ENCODE measurements around the gene BATF.
"Not testable (repeated sequence)": the region's sequence is repeated elsewhere in the genome, so short reads cannot be mapped to it uniquely, and the experiment has no call there.

Gene BATF, protein sequence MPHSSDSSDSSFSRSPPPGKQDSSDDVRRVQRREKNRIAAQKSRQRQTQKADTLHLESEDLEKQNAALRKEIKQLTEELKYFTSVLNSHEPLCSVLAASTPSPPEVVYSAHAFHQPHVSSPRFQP

GRCh38 chr14:75522224-75522982 lies at the start of gene BATF:
Gene BATF (plus strand): TSS chr14:75522469. CDS start chr14:75522683, 214 bp downstream.
- DNase-seq = no peak

DNA sequence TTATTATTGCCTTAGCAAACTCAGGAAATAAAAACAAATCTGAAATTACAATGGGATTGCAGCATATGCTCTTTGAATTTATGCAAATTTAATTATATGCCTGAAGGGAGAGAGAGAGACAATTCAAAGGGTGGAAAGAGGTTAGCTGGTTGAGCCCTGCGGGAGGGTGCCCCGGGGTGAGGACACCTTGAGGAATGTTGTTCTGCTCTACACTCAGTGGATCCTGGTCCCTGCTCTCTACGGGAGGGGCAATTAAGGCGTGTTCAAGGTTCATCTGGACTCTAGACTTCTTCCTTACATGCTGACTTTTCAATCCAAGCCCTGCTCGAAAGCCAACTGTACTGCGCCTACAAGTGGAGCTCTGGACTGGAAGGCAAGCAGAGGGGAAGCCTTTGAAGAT lies 48.1 kb upstream of the BATF start:
- DNase-seq = not testable (repeated sequence)

DNA sequence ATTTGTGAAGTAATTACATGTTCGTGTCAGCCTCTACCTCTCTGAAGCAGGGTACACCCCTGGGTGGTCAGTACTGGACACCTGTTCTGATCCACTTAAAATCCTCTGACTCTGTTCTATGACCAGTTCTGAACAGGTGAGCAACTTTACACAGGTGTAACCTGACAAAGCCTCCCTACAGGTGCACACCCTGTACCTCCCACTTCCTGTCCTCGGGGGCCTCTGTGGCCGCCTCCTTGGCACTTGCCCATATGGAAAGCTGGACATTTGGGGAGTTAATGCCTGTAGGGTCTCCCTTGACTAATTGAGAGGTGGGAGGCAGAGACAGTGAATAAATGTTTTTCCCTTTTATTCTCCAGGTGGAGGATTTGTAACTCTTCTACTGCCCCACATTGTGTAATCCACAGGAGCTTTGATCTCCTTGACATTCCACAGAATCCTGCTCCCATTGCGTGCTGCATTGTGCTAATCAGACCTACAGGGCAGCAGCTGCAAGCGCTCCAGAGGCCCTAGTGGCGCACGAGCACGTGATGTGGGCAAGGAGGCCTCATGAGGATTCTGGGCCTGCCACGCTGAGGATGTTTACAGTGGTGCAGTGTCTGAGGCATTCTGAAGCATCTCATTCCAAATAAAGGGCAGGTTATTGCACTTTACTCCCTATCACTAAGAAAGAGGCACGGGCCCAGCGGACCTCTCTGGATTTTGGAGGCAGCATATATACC lies 45.8 kb upstream of the BATF start:
- peak; percentile 17 for DNase-seq

- DNase-seq = no peak
These were observed 44.4 kb upstream of the BATF start for GRCh38 chr14:75477881-75478280.

DNA sequence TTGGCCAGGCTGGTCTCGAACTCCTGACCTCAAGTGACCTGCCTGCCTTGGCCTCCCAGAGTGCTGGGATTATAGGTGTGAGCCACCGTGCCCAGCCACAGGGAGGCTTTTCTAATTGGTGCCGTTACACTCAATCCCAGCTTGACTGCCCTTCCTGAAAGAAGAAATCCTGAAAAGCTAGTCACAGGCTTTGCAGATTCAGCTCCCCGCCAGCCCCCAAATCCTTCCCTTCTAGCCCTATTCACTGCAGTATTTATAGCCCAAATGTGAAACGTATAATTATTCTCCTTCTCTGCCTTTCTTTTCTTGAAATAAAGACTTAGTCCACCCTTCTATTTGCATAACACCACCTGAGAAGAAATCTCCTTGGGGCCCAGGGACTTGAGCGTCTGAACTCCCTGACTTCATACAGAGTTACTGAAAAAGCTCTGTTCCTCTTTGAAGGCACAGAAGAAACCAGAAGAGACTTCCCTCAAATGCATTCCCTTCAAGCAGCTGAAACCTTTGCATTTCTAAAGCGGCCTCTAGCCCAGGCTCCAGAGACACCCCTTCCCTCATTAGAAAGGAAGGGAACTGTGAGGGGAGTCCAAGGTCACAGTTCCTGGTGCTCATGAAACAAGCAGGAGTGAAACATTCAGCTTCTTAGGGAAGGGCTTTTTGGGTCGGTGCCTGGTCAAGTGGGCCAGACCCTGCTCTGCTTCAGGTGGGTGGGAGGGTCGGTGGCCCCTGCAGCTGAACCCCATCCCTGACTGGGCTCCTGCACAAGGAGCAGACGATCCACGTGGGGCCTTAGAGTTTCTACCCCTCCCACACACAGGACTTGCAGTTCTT lies 42.3 kb upstream of the BATF start:
- DNase-seq = no peak

DNA sequence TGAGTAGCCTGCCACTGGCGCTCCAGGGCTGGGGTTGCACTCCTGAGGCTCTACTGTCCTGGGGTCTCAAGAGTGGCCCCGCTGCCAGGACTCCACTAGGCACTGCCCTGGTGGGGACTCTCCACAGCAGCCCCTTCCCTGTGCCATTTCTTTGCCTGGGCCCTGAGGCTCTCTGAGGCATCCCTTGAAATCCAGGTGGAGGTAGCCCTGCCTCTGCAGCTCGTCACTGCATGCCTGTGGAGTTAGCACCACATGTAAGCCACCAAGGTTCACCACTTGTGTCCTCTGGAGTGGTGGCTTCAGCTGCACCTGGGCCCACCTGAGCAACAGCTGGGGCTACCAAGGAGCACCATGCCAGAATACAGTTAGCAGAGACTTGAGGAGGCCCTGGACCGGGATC lies 39.9 kb upstream of the BATF start:
- no peak for DNase-seq

DNA sequence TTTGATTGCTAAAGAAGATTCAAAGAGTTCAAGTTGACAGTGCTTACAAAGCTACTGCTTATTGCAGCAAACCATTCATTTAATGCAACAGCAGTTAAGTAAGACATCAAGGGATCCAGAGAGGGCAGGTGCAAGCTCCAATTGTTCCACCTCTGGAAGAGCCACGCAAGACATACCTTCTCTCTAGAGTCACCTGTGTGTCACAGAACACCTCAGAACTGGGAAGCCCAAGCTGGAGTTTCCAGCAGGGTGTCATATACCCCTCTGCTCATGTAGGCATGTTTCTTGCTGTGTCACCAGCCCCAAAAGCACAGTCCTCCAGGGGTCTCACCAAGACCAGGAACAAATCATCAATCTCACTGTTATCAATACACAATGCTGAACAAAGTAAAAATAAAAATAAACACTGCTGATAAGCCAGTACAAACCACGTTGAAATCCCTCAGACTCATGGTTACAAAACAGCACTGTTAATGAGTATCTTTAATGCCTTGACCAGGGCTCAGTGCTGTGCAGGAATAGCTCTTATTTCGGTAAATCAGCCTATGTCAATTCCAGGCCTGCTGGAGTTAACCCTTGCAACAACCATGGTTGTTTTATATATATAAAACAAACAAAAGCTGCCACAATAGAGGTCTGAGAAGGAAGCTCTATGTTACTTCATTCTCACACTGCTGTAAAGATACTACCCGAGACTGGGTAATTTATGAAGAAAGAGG lies 37.4 kb upstream of the BATF start:
- DNase-seq = no peak

- DNase-seq = no peak
These were observed 36.0 kb upstream of the BATF start for GRCh38 chr14:75486318-75486717.

GRCh38 chr14:75487155-75487671 lies 35.1 kb upstream of the BATF start:
- DNase-seq = no peak

GRCh38 chr14:75489480-75489837 lies 32.8 kb upstream of the BATF start:
- DNase-seq = no peak

DNA sequence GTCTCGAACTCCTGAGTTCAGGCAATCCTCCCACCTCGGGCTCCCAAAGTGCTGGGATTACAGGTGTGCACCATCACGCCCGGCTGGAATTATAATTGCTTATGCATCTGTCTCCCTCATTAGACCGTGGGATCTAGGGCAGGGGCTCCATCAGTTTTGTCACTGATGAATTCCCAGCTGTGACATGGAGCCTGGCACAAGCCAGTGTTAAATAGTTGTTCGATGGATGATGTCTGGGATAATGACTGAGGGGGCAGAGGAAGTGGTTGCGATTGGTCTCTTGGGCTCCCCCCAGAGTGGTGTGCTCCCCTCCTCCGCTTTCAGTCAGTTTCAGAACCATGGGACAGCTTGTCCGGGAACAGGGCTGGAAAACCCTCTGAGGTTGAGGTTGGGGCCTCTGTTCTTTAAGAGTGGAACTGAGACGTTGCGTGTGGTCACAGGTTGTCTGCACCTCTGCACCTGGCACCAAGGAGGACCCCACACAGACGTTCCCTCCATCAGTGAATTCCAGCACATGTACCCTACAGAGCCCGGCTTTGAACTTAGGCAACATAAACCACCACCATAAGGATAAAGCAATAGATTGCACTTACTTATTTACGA lies 30.8 kb upstream of the BATF start:
- DNase-seq = no peak

DNA sequence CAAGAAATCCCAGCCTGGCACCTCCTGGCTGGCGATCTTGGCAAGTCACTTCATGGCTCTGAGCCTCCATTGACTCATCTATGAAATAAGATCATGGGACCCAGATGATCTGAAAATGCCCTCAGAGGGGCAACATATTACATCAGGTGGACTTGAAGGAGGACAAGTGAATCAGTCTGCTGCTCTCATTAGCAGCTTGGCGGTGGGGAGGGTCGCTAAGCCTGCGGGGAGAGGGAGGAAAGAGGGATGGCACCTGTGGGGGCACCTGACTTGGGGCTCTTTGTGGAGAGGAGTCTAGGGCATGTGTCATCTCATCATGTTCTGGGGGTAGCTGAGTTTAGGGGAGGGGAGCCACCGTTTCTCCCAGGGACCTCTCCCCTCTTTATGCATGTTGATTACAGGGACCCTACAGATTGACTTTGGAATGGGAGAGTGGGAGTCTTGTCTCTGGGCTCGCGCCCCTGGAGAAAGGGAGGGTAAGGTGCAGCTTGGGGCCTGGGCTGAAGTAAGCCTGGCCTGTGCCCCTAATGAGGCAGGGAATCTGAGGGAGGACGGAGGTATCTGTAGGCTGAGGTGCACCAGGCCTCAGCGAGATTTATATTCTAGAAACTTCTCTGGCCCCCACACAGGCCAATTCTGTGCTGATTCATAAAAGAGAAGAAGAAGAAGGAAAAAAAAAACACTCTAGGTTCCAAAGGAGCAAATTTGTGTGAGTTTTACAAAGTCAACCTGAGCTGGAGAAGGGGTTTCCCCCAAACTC lies 29.3 kb upstream of the BATF start:
- DNase-seq = no peak

- no peak for DNase-seq
These were observed 28.6 kb upstream of the BATF start for GRCh38 chr14:75493592-75494087.

- DNase-seq = no peak
These were observed 27.4 kb upstream of the BATF start for GRCh38 chr14:75494896-75495295.

- no peak for DNase-seq
These were observed 26.9 kb upstream of the BATF start for GRCh38 chr14:75495399-75495798.

DNA sequence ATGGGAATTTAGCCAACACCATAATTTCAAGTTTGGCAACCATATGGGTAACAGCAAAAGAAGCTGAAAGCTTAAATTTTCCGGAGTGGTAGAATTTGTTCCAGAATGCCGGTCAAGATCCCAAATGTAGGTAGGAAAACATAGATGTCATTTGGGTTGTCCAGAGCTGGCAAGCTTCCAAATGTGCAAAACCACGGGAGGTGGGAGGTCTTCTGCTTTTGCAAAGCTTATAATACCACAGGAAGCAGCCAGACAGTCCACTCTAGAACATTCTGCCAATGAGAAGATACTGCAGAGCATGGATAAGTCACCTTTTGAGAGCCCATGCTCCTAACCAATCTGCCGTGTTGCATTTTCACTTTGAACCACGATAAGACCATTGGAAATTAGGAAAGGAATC lies 26.4 kb upstream of the BATF start:
- DNase-seq = no peak

- no peak for DNase-seq
These were observed 25.5 kb upstream of the BATF start for GRCh38 chr14:75496755-75497154.

DNA sequence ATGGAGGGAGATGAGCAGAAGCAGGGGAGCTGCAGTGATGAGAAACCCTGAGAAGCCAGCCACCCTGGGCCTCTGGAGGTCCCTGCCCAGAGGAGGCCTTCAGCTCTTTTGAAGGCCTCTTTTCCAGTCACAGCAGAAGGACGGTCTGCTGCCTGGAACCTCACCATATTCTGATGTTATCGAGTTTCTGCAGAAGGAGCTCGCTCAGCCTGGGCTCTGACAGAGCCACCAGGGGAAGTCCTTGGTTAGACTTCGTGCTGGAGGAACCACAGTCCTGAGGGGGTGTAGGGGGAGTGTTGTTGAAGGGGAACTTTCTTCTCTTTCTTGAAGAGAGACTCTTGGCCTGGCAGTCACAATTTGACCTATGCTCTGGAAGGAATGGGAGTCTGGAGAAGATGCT lies 25.1 kb upstream of the BATF start:
- DNase-seq = no peak

- no peak for DNase-seq
These were observed 24.6 kb upstream of the BATF start for GRCh38 chr14:75497701-75498100.

DNA sequence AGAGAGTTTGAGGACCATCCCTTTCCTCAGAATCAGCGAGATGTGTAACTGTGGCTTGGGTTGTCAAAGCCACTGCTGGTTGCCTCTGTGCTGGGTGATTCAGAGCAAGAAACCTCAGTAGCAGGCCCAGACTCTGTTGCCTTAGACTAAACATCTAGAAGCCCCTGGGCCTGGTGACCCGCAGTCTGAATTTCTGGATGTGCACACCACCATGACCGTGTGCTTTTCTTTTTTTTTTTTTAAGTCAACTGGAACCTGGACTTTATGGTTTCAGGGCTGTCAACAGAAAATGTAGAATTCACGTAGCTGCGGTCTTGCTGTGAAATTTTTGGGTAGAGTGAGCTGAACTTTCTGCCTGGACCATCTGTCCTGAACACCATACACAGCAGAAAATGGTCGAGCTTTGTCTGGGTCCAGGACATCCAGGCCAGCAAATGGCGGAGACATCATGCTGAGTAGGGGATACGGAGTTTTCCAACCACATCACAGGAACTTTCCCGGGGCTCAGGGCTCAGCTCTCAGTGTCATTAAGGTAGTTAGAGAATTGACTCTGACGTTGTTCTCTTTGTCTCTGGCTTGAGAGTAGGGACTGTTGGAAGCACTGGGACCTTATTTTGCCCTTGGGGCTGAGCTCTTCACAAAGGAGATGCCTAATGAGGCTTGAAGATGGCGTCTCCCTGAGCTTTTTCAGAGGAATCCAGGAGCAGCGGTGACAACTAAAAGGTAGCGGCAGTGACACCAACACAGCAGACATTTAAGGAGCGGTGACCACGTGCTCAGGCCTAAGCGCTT lies 23.0 kb upstream of the BATF start:
- no peak for DNase-seq
